ENCODE results near the gene DNAH5. TPM values are rescaled to one million over a fixed set of nuclear protein-coding genes. Genes with fewer than 3 reads are reported as not detected.

The DNAH5 gene
- total and polyA plus RNA-seq, 7 experiments from 2014 or later = not detected

GRCh38 chr5:13930541-13931171 lies 13.8 kb downstream of the DNAH5 start:
- no peak for ATAC-seq
- no peaks in the 10 kb centered on the region for H3K36me3 ChIP-seq (ENCODE audit: control insufficient read depth in 2 of 3, insufficient read depth in 3 of 3, low read length in 3 of 3)
- Mint-ChIP-seq H3K9me3 (peaks cover 2 to 29% (median 8%) of the 10 kb centered on the region in 11 donors), H3K27ac (no peak overlapping the region), H3K27me3 (no peaks in the 10 kb centered on the region), H3K36me3 (peaks cover 0 to 3% (median 0%) of the 10 kb centered on the region in 5 donors), H3K4me1 (no peaks in the 10 kb centered on the region), H3K4me3 (no peak overlapping the region)
- no peak for DNase-seq
- H3K9me3 ChIP-seq (ENCODE audit: control insufficient read depth in 2 of 3, low read length in 3 of 3) = no peaks in the 10 kb centered on the region
- ChIA-PET POLR2A (no interaction called here), CTCF (no interaction called here)
- H3K27ac ChIP-seq (ENCODE audit: low read depth, low read length) = no peak overlapping the region
- H3K27me3 ChIP-seq (ENCODE audit: control insufficient read depth in 2 of 2, insufficient read depth in 2 of 2, low read length in 2 of 2) = no peaks in the 10 kb centered on the region
- intact Hi-C loops (cut with micrococcal nuclease) = no loop called here
- no peak overlapping the region for H3K4me3 ChIP-seq (ENCODE audit: low read length)
- H3K4me1 ChIP-seq (ENCODE audit: control insufficient read depth in 2 of 2, insufficient read depth in 2 of 2, low read length in 2 of 2) = no peaks in the 10 kb centered on the region

DNA sequence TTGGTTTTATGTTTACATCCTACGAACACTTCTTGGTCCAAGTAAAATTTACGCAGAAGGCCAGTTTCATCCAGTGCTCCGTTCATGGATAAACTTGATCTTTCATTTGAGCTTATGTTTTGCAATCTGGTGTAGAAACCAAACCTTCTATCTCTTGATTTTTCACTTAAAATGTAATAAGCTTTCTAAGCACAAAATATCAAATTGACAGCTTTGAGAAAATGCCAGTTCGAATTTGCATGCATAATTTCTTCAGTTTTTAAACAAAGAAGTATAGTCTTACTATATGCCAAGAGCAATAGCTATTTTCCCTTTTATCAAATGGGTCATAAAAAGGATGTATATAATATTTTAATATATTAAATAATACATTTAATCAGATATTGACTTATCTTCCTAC lies 17.8 kb downstream of the DNAH5 start:
- ChIA-PET CTCF (interaction anchor here (1.1 kb wide), 1 partner anchor 14 kb away, joined by 3 read pairs; no protein-coding TSS in a partner anchor), POLR2A (no interaction called here)
- Histone ChIP-seq H3K4me3 (ENCODE audit: low read length) (no peak overlapping the region), H3K9me3 (ENCODE audit: control insufficient read depth in 2 of 3, low read length in 3 of 3) (no peaks in the 10 kb centered on the region), H3K27ac (ENCODE audit: low read depth, low read length) (no peak overlapping the region), H3K27me3 (ENCODE audit: control insufficient read depth in 2 of 2, insufficient read depth in 2 of 2, low read length in 2 of 2) (no peaks in the 10 kb centered on the region), H3K4me1 (ENCODE audit: control insufficient read depth in 2 of 2, insufficient read depth in 2 of 2, low read length in 2 of 2) (no peaks in the 10 kb centered on the region), H3K36me3 (ENCODE audit: control insufficient read depth in 2 of 3, insufficient read depth in 3 of 3, low read length in 3 of 3) (no peaks in the 10 kb centered on the region)
- DNase-seq (no peak), ATAC-seq (no peak)
- H3K27ac Mint-ChIP-seq = no peak overlapping the region
- H3K36me3 Mint-ChIP-seq = no peaks in the 10 kb centered on the region
- no peak overlapping the region for H3K4me3 Mint-ChIP-seq
- no peaks in the 10 kb centered on the region for H3K27me3 Mint-ChIP-seq
- no peaks in the 10 kb centered on the region for H3K4me1 Mint-ChIP-seq
- peaks cover 0 to 9% (median 1%) of the 10 kb centered on the region in 11 donors for H3K9me3 Mint-ChIP-seq
- intact Hi-C loops (cut with micrococcal nuclease) = no loop called here

- H3K4me3 Mint-ChIP-seq = no peak overlapping the region
- no peaks in the 10 kb centered on the region for H3K36me3 Mint-ChIP-seq
- H3K4me3 ChIP-seq (ENCODE audit: low read length) = no peak overlapping the region
- no peaks in the 10 kb centered on the region for H3K36me3 ChIP-seq (ENCODE audit: control insufficient read depth in 2 of 3, insufficient read depth in 3 of 3, low read length in 3 of 3)
- POLR2A ChIA-PET = no interaction called here
- no peaks in the 10 kb centered on the region for H3K27me3 ChIP-seq (ENCODE audit: control insufficient read depth in 2 of 2, insufficient read depth in 2 of 2, low read length in 2 of 2)
- intact Hi-C loops (cut with micrococcal nuclease) = no loop called here
- H3K4me1 ChIP-seq (ENCODE audit: control insufficient read depth in 2 of 2, insufficient read depth in 2 of 2, low read length in 2 of 2) = no peaks in the 10 kb centered on the region
- no peak overlapping the region for H3K27ac ChIP-seq (ENCODE audit: low read depth, low read length)
- H3K27me3 Mint-ChIP-seq = no peaks in the 10 kb centered on the region
- H3K9me3 ChIP-seq (ENCODE audit: control insufficient read depth in 2 of 3, low read length in 3 of 3) = no peaks in the 10 kb centered on the region
- H3K4me1 Mint-ChIP-seq = no peaks in the 10 kb centered on the region
- ATAC-seq (no peak), DNase-seq (no peak)
- peaks cover 0 to 7% (median 1%) of the 10 kb centered on the region in 11 donors for H3K9me3 Mint-ChIP-seq
- CTCF ChIA-PET = no interaction called here
- H3K27ac Mint-ChIP-seq = no peak overlapping the region
Observed at GRCh38 chr5:13921578-13921977, 22.9 kb downstream of the DNAH5 start.

- no peaks in the 10 kb centered on the region for H3K9me3 ChIP-seq (ENCODE audit: control insufficient read depth in 2 of 3, low read length in 3 of 3)
- intact Hi-C loops (cut with micrococcal nuclease) = no loop called here
Observed at GRCh38 chr5:13919786-13920185, 24.7 kb downstream of the DNAH5 start.

GRCh38 chr5:13919087-13919486 lies 25.4 kb downstream of the DNAH5 start:
- no peaks in the 10 kb centered on the region for H3K27me3 Mint-ChIP-seq
- intact Hi-C loops (cut with micrococcal nuclease) = no loop called here
- ChIA-PET POLR2A (no interaction called here), CTCF (no interaction called here)
- no peak overlapping the region for H3K4me3 ChIP-seq (ENCODE audit: low read length)
- H3K4me1 ChIP-seq (ENCODE audit: control insufficient read depth in 2 of 2, insufficient read depth in 2 of 2, low read length in 2 of 2) = no peaks in the 10 kb centered on the region
- DNase-seq (no peak), ATAC-seq (no peak)
- no peaks in the 10 kb centered on the region for H3K36me3 ChIP-seq (ENCODE audit: control insufficient read depth in 2 of 3, insufficient read depth in 3 of 3, low read length in 3 of 3)
- no peak overlapping the region for H3K27ac Mint-ChIP-seq
- no peak overlapping the region for H3K27ac ChIP-seq (ENCODE audit: low read depth, low read length)
- peaks cover 0 to 3% (median 0%) of the 10 kb centered on the region in 11 donors for H3K9me3 Mint-ChIP-seq
- no peaks in the 10 kb centered on the region for H3K9me3 ChIP-seq (ENCODE audit: control insufficient read depth in 2 of 3, low read length in 3 of 3)
- no peaks in the 10 kb centered on the region for H3K36me3 Mint-ChIP-seq
- no peak overlapping the region for H3K4me3 Mint-ChIP-seq
- H3K4me1 Mint-ChIP-seq = no peaks in the 10 kb centered on the region
- H3K27me3 ChIP-seq (ENCODE audit: control insufficient read depth in 2 of 2, insufficient read depth in 2 of 2, low read length in 2 of 2) = no peaks in the 10 kb centered on the region

More at GRCh38 chr5:13919786-13920185, 24.7 kb downstream of the DNAH5 start:
- Histone ChIP-seq H3K27me3 (ENCODE audit: control insufficient read depth in 2 of 2, insufficient read depth in 2 of 2, low read length in 2 of 2) (no peaks in the 10 kb centered on the region), H3K36me3 (ENCODE audit: control insufficient read depth in 2 of 3, insufficient read depth in 3 of 3, low read length in 3 of 3) (no peaks in the 10 kb centered on the region), H3K4me3 (ENCODE audit: low read length) (no peak overlapping the region), H3K27ac (ENCODE audit: low read depth, low read length) (no peak overlapping the region), H3K4me1 (ENCODE audit: control insufficient read depth in 2 of 2, insufficient read depth in 2 of 2, low read length in 2 of 2) (no peaks in the 10 kb centered on the region)
- H3K27ac Mint-ChIP-seq = no peak overlapping the region
- no peaks in the 10 kb centered on the region for H3K4me1 Mint-ChIP-seq
- ATAC-seq (no peak), DNase-seq (no peak)
- H3K36me3 Mint-ChIP-seq = no peaks in the 10 kb centered on the region
- H3K27me3 Mint-ChIP-seq = no peaks in the 10 kb centered on the region
- POLR2A ChIA-PET = no interaction called here
- H3K9me3 Mint-ChIP-seq = peaks cover 0 to 3% (median 0%) of the 10 kb centered on the region in 11 donors
- H3K4me3 Mint-ChIP-seq = no peak overlapping the region
- CTCF ChIA-PET = no interaction called here

DNA sequence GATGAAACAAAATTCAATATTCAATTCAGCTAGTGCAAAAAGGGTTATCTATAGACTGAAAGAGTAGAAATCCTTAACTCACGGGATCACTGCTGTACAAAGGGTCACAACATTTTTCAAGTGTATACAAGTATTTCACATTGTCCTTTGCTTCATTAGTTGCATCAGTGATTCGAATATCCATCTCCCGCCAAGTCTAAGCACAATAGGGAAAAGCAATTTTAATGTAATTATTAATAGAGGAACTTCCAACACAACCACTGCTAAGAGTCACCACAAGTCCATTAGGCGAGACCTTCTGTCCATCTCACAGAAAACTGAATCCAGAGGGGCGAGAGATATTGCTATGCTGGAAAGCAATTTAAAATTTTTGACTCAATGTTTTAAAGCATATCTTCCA lies 27.4 kb downstream of the DNAH5 start:
- H3K36me3 Mint-ChIP-seq = no peaks in the 10 kb centered on the region
- no peaks in the 10 kb centered on the region for H3K27me3 ChIP-seq (ENCODE audit: control insufficient read depth in 2 of 2, insufficient read depth in 2 of 2, low read length in 2 of 2)
- POLR2A ChIA-PET = no interaction called here

GRCh38 chr5:13913962-13914361 lies 30.5 kb downstream of the DNAH5 start:
- intact Hi-C loops (cut with micrococcal nuclease) = no loop called here
- no peaks in the 10 kb centered on the region for H3K27me3 ChIP-seq (ENCODE audit: control insufficient read depth in 2 of 2, insufficient read depth in 2 of 2, low read length in 2 of 2)
- no peaks in the 10 kb centered on the region for H3K4me1 ChIP-seq (ENCODE audit: control insufficient read depth in 2 of 2, insufficient read depth in 2 of 2, low read length in 2 of 2)
- Mint-ChIP-seq H3K36me3 (no peaks in the 10 kb centered on the region), H3K4me1 (no peaks in the 10 kb centered on the region), H3K27ac (no peak overlapping the region), H3K9me3 (peaks cover 0 to 2% (median 0%) of the 10 kb centered on the region in 11 donors), H3K4me3 (no peak overlapping the region), H3K27me3 (no peaks in the 10 kb centered on the region)
- no peaks in the 10 kb centered on the region for H3K36me3 ChIP-seq (ENCODE audit: control insufficient read depth in 2 of 3, insufficient read depth in 3 of 3, low read length in 3 of 3)
- POLR2A ChIA-PET = no interaction called here
- no peak overlapping the region for H3K27ac ChIP-seq (ENCODE audit: low read depth, low read length)
- no peak for DNase-seq
- ATAC-seq = no peak
- no peaks in the 10 kb centered on the region for H3K9me3 ChIP-seq (ENCODE audit: control insufficient read depth in 2 of 3, low read length in 3 of 3)
- no peak overlapping the region for H3K4me3 ChIP-seq (ENCODE audit: low read length)
- CTCF ChIA-PET = no interaction called here

More for the DNA sequence above, 27.4 kb downstream of the DNAH5 start:
- CTCF ChIA-PET = no interaction called here
- Histone ChIP-seq H3K27ac (ENCODE audit: low read depth, low read length) (no peak overlapping the region), H3K36me3 (ENCODE audit: control insufficient read depth in 2 of 3, insufficient read depth in 3 of 3, low read length in 3 of 3) (no peaks in the 10 kb centered on the region), H3K9me3 (ENCODE audit: control insufficient read depth in 2 of 3, low read length in 3 of 3) (no peaks in the 10 kb centered on the region), H3K4me3 (ENCODE audit: low read length) (no peak overlapping the region), H3K4me1 (ENCODE audit: control insufficient read depth in 2 of 2, insufficient read depth in 2 of 2, low read length in 2 of 2) (no peaks in the 10 kb centered on the region)
- no peak for DNase-seq
- Mint-ChIP-seq H3K27me3 (no peaks in the 10 kb centered on the region), H3K9me3 (peaks cover 0 to 2% (median 0%) of the 10 kb centered on the region in 11 donors), H3K27ac (no peak overlapping the region), H3K4me3 (no peak overlapping the region), H3K4me1 (no peaks in the 10 kb centered on the region)
- ATAC-seq = no peak
- intact Hi-C loops (cut with micrococcal nuclease) = no loop called here

All from naive thymus-derived CD4-positive, alpha-beta T cell (primary cell).